Measurements from ENCODE around the gene NTF3.

The NTF3 gene

GRCh38 chr12:5407034-5407856 is 24.7 kb upstream of the NTF3 start:
- no peak overlapping the region for H3K27ac ChIP-seq
- no peak for TF ChIP-seq CTCF (conservative IDR thresholded peaks at IDR 0.05; ENCODE audit: low read depth)
- DNase-seq (ENCODE audit: low spot score) = no peak
- POLR2A ChIA-PET (ENCODE audit: low non-redundant PET) = no interaction called here
- CTCF ChIA-PET = interaction anchor here (0.7 kb wide), 1 partner anchor 9 kb away, joined by 3 read pairs; no protein-coding TSS in a partner anchor

- H3K27ac ChIP-seq = no peak overlapping the region
- CTCF ChIA-PET = no interaction called here
- no peak for TF ChIP-seq CTCF (conservative IDR thresholded peaks at IDR 0.05; ENCODE audit: low read depth)
- DNase-seq (ENCODE audit: low spot score) = no peak
- POLR2A ChIA-PET (ENCODE audit: low non-redundant PET) = no interaction called here
Observed at GRCh38 chr12:5409619-5410018, 22.3 kb upstream of the NTF3 start.

- POLR2A ChIA-PET (ENCODE audit: low non-redundant PET) = no interaction called here
Observed at GRCh38 chr12:5416571-5416970, 15.3 kb upstream of the NTF3 start.

GRCh38 chr12:5417500-5417899 is 14.4 kb upstream of the NTF3 start:
- no peak overlapping the region for H3K27ac ChIP-seq
- ChIA-PET POLR2A (ENCODE audit: low non-redundant PET) (no interaction called here), CTCF (no interaction called here)
- no peak for DNase-seq (ENCODE audit: low spot score)
- TF ChIP-seq CTCF (conservative IDR thresholded peaks at IDR 0.05; ENCODE audit: low read depth) = no peak

More at GRCh38 chr12:5416571-5416970, 15.3 kb upstream of the NTF3 start:
- TF ChIP-seq CTCF (conservative IDR thresholded peaks at IDR 0.05; ENCODE audit: low read depth) = no peak
- H3K27ac ChIP-seq = no peak overlapping the region
- CTCF ChIA-PET = no interaction called here
- no peak for DNase-seq (ENCODE audit: low spot score)

- ChIA-PET POLR2A (ENCODE audit: low non-redundant PET) (no interaction called here), CTCF (interaction anchor here (0.6 to 0.8 kb wide), 4 partner anchors 216 to 573 kb away, joined by 3 to 4 read pairs (median 3); no protein-coding TSS in a partner anchor)
- no peak for TF ChIP-seq CTCF (conservative IDR thresholded peaks at IDR 0.05; ENCODE audit: low read depth)
- H3K27ac ChIP-seq = no peak overlapping the region
- DNase-seq (ENCODE audit: low spot score) = no peak
Observed at GRCh38 chr12:5428332-5429221, 3.3 kb upstream of the NTF3 start.

GRCh38 chr12:5429741-5430557 is 2.0 kb upstream of the NTF3 start:
- H3K27ac ChIP-seq = no peak overlapping the region
- no peak for TF ChIP-seq CTCF (conservative IDR thresholded peaks at IDR 0.05; ENCODE audit: low read depth)
- ChIA-PET CTCF (no interaction called here), POLR2A (ENCODE audit: low non-redundant PET) (no interaction called here)
- no peak for DNase-seq (ENCODE audit: low spot score)

All from RWPE1 (cell line).